HG02885 (cell line): ENCODE results near the gene PXMP4.

Experiments
- ATAC-seq: cut with Tn5 transposase; IDR thresholded peaks from one replicate; pipeline ENCODE4 v1.9.1; 2021; ENCODE audit warnings: mild to moderate bottlenecking; ENCODE audit not compliant: unreplicated experiment, poor library complexity

The PXMP4 gene

GRCh38 chr20:33672426-33673113, 47.5 kb downstream of the PXMP4 start:
- ATAC-seq: no peak

- ATAC-seq: no peak
Measured at GRCh38 chr20:33671573-33672288, 48.4 kb downstream of the PXMP4 start.

GRCh38 chr20:33670715-33671499, 49.2 kb downstream of the PXMP4 start:
- ATAC-seq: no peak

- no peak for ATAC-seq
Measured at GRCh38 chr20:33669873-33670640, 50.1 kb downstream of the PXMP4 start.

- no peak for ATAC-seq
Measured at GRCh38 chr20:33669224-33669623, 50.9 kb downstream of the PXMP4 start.

- ATAC-seq: no peak
Measured at GRCh38 chr20:33668466-33669155, 51.5 kb downstream of the PXMP4 start.

GRCh38 chr20:33667676-33668465, 52.2 kb downstream of the PXMP4 start:
- peak; percentile 35 for ATAC-seq

- peak; percentile 4 for ATAC-seq
Measured at GRCh38 chr20:33667245-33667675, 52.9 kb downstream of the PXMP4 start.

- peak; percentile 76 for ATAC-seq
Measured at GRCh38 chr20:33666293-33667244, 53.5 kb downstream of the PXMP4 start, which contains the start of gene ACTL10. TSS of gene ACTL10 (plus strand) at chr20:33666943. CDS start at chr20:33667498, 555 bp downstream.

GRCh38 chr20:33664762-33665144, 55.4 kb downstream of the PXMP4 start:
- ATAC-seq: no peak

- ATAC-seq: no peak
Measured at GRCh38 chr20:33664085-33664761, 55.9 kb downstream of the PXMP4 start.

- peak; percentile 45 for ATAC-seq
Measured at GRCh38 chr20:33663161-33664084, 56.7 kb downstream of the PXMP4 start.

GRCh38 chr20:33662172-33662571, 57.9 kb downstream of the PXMP4 start, which contains the start of gene C20orf144:
TSS of gene C20orf144 (plus strand) at chr20:33662327. CDS start at chr20:33662346, 19 bp downstream.
- ATAC-seq: no peak

- ATAC-seq: no peak
Measured at GRCh38 chr20:33660685-33661058, 59.4 kb downstream of the PXMP4 start.

- ATAC-seq: no peak
Measured at GRCh38 chr20:33660035-33660684, 60.0 kb downstream of the PXMP4 start.
